Endothelial cell of umbilical vein (primary cell): Measurements from ENCODE around the gene SULT4A1. TPM values are rescaled to one million over a fixed set of nuclear protein-coding genes. Genes with fewer than 3 reads are reported as not detected.

Experiments used
- Bru-seq: library from RNA; stranded (reverse); fragments of 400-500 nt; gene quantifications from one replicate; lab custom pipeline; 2021; lab: Mats Ljungman, UMichigan
- BruChase-seq, 2 experiments: library from RNA; stranded (reverse); fragments of 400-500 nt; gene quantifications; one replicate each; lab custom pipeline; 2021; lab: Mats Ljungman, UMichigan
- BruUV-seq: library from RNA; stranded (reverse); fragments of 400-500 nt; replicated peaks from 2 replicates; lab custom pipeline; 2021; lab: Mats Ljungman, UMichigan
- CTCF ChIA-PET: fragments of 300-600, 350-600 bp; sonication (Branson Sonifier 250); formaldehyde crosslinking; loops from one replicate; lab custom pipeline; 2021; ENCODE audit warnings: antibody characterized with exemption, inconsistent platforms; lab: Charles Lee
- POLR2A ChIA-PET: fragments of 300-600, 350-600 bp; sonication (Branson Sonifier 250); formaldehyde crosslinking; loops from one replicate; lab custom pipeline; 2021; ENCODE audit warnings: antibody characterized with exemption, inconsistent platforms; lab: Charles Lee
- DNase-seq: peaks from one replicate; pipeline ENCODE4 v3.0.0-alpha.2; 2011; ENCODE audit warnings: low read depth, low spot score
- FAIRE-seq: peaks from 2 replicates; lab custom pipeline; 2011; peaks lifted over from hg19 to GRCh38; lab: Jason Lieb, UNC
- H2AFZ ChIP-seq: 2 replicates; pipeline ENCODE4 v1.6.0; 2012; ENCODE audit warnings: low read depth, low read length, control low read depth, inconsistent platforms
- H3K27ac ChIP-seq: 2 replicates; pipeline ENCODE4 v1.5.1; 2011; ENCODE audit warnings: low read depth, mild to moderate bottlenecking, control low read depth, low read length, moderate library complexity; ENCODE audit not compliant: insufficient read depth
- H3K27me3 ChIP-seq, 2 experiments: 2 replicates each; pipeline versions ENCODE4 v1.6.0 to v1.6.1; 2011; ENCODE audit warnings: low read length in 2 of 2, mixed read lengths in 1 of 2; ENCODE audit not compliant: control insufficient read depth in 2 of 2, insufficient read depth in 2 of 2
- H3K36me3 ChIP-seq, 2 experiments: 2 replicates in 1 of 2; 3 replicates in 1 of 2; pipeline ENCODE4 v1.5.1; 2011; ENCODE audit warnings: low read length in 2 of 2, mild to moderate bottlenecking in 1 of 2, moderate library complexity in 1 of 2; ENCODE audit not compliant: control insufficient read depth in 2 of 2, insufficient read depth in 2 of 2; ENCODE audit errors: extremely low read depth in 1 of 2
- H3K4me1 ChIP-seq: 3 replicates; pipeline ENCODE4 v1.5.1; 2011; ENCODE audit warnings: mild to moderate bottlenecking, low read length; ENCODE audit not compliant: control insufficient read depth, insufficient read depth; ENCODE audit errors: extremely low read depth
- H3K4me2 ChIP-seq: 2 replicates; pipeline ENCODE4 v1.6.1; 2011; ENCODE audit warnings: low read length, control low read depth, mixed read lengths; ENCODE audit not compliant: insufficient read depth
- H3K4me3 ChIP-seq, 3 experiments: fragments of 200-600 bp in 1 of 3; sonication (generic), shearing (Covaris generic) in 1 of 3; replicated peaks in 1 of 3; 2 replicates each; pipeline ENCODE4 v1.5.1; 2011 to 2016; ENCODE audit warnings: control low read depth in 3 of 3, low read length in 3 of 3, mild to moderate bottlenecking in 2 of 3, inconsistent platforms in 1 of 3, low read depth in 1 of 3, moderate library complexity in 1 of 3; ENCODE audit not compliant: insufficient read depth in 1 of 3
- H3K79me2 ChIP-seq: 2 replicates; pipeline ENCODE4 v1.6.0; 2012; ENCODE audit warnings: low read length, inconsistent platforms; ENCODE audit not compliant: control insufficient read depth, insufficient read depth
- H3K9ac ChIP-seq: replicated peaks from 2 replicates; pipeline ENCODE3; 2011; ENCODE audit warnings: low read length, control low read depth; ENCODE audit not compliant: insufficient read depth; ENCODE audit errors: extremely low read depth
- H3K9me1 ChIP-seq: replicated peaks from 3 replicates; pipeline ENCODE4 v1.6.0; 2011; ENCODE audit warnings: mild to moderate bottlenecking, low read length; ENCODE audit not compliant: control insufficient read depth, insufficient read depth; ENCODE audit errors: extremely low read depth
- H3K9me3 ChIP-seq: replicated peaks from 2 replicates; pipeline ENCODE4 v1.5.1; 2012; ENCODE audit warnings: low read length, inconsistent platforms; ENCODE audit not compliant: control insufficient read depth, insufficient read depth
- H4K20me1 ChIP-seq: replicated peaks from 2 replicates; pipeline ENCODE3; 2011; ENCODE audit warnings: mild to moderate bottlenecking, low read length; ENCODE audit not compliant: control insufficient read depth, insufficient read depth; ENCODE audit errors: extremely low read depth
- CTCF ChIP-seq, 2 donors: IDR thresholded peaks; 1 replicate in 1 of 2; 2 replicates in 1 of 2; pipeline ENCODE4 v1.5.1; 2011; ENCODE audit warnings: low read length in 2 of 2, mild to moderate bottlenecking in 2 of 2, moderate library complexity in 2 of 2, control low read depth in 1 of 2, inconsistent platforms in 1 of 2, low read depth in 1 of 2; ENCODE audit not compliant: insufficient read depth in 1 of 2; ENCODE audit errors: extremely low read depth in 1 of 2
- EZH2 ChIP-seq: IDR thresholded peaks from 2 replicates; pipeline ENCODE4 v1.6.1; 2012; ENCODE audit warnings: borderline replicate concordance, low read depth, mild to moderate bottlenecking, moderate library complexity, low read length, inconsistent platforms; ENCODE audit not compliant: severe bottlenecking
- FOS ChIP-seq: IDR thresholded peaks from 2 replicates; pipeline ENCODE4 v1.6.1; 2011; ENCODE audit warnings: mild to moderate bottlenecking, low read length, moderate library complexity, borderline replicate concordance; ENCODE audit not compliant: insufficient read depth
- GATA2 ChIP-seq: IDR thresholded peaks from 2 replicates; pipeline ENCODE4 v1.7.0; 2011; ENCODE audit warnings: low read depth, mild to moderate bottlenecking, moderate library complexity, mixed read lengths, low read length; ENCODE audit not compliant: insufficient read length, insufficient read depth
- JUN ChIP-seq: IDR thresholded peaks from 2 replicates; pipeline ENCODE4 v1.6.1; 2011; ENCODE audit warnings: borderline replicate concordance, low read depth; ENCODE audit not compliant: insufficient read length, insufficient read depth
- MAX ChIP-seq: IDR thresholded peaks from 2 replicates; pipeline ENCODE4 v1.6.1; 2011; ENCODE audit not compliant: insufficient read depth, insufficient read length
- MYC ChIP-seq: IDR thresholded peaks from one replicate; pipeline ENCODE4 v1.6.1; 2011; ENCODE audit warnings: mild to moderate bottlenecking, low read depth, low read length
- POLR2A ChIP-seq: IDR thresholded peaks from 2 replicates; pipeline ENCODE4 v1.6.1; 2012; ENCODE audit warnings: low read depth, mild to moderate bottlenecking, control low read depth, low read length
- POLR2AphosphoS5 ChIP-seq: IDR thresholded peaks from 2 replicates; pipeline ENCODE4 v1.6.1; 2012; ENCODE audit warnings: low read depth, mild to moderate bottlenecking, control low read depth, low read length, moderate library complexity; ENCODE audit not compliant: insufficient read depth
- dilution Hi-C: fragments of 300-500 bp; cut with MboI; formaldehyde crosslinking; loops from one replicate; pipeline ENCODE4 v1.15.0; 2019; ENCODE audit warnings: low sequenced_read_pairs; ENCODE audit not compliant: extremely low pct_ligation_motif_present
- intact Hi-C: fragments of 100-400 bp; cut with micrococcal nuclease; formaldehyde crosslinking; loops from one replicate; pipeline ENCODE4 v1.10.0; 2022
- long read RNA-seq: library from polyadenylated mRNA; stranded (forward); transcript quantifications from one replicate; pipeline ENCODE4 v2.0.0, GENCODE V29; 2021
- polyA minus RNA-seq, 3 experiments: library from RNA; depleted of rRNA, polyadenylated mRNA; stranded (reverse); fragments of >200 nt; gene quantifications; 1 replicate in 1 of 3; 2 replicates in 2 of 3; pipeline ENCODE4 v1.2.3, GENCODE V29; 2011
- polyA plus RNA-seq, 4 experiments: library from polyadenylated mRNA; depleted of rRNA in 3 of 4; stranded (reverse) in 3 of 4; unstranded in 1 of 4; fragments of >200 nt; gene quantifications; 2 replicates each; pipeline versions ENCODE4 v1.2.1 to v1.2.3, GENCODE V29; 2011 to 2012; ENCODE audit warnings: missing spikeins in 1 of 4
- total RNA-seq: library from RNA; stranded (reverse); gene quantifications from 2 replicates; pipeline ENCODE4 v1.2.3, GENCODE V29; 2021

Gene SULT4A1
- 0.14 TPM in 1 of 2 replicates, not detected in the other for total RNA-seq
- polyA plus RNA-seq, result 0.48 and 0.49 TPM in 2 replicates
- polyA plus RNA-seq (2011; cell fraction: cytosol; rRNA removed), result 0.25 and 0.31 TPM in 2 replicates
- polyA plus RNA-seq (2011; cell fraction: nucleus; rRNA removed), result 2.5 and 3.5 TPM in 2 replicates
- polyA plus RNA-seq (2012), result 1.4 and 2.0 TPM in 2 replicates
- 0.08 and 0.46 TPM in 2 replicates for polyA minus RNA-seq
- not detected for polyA minus RNA-seq (2011; cell fraction: cytosol; rRNA and poly(A)+ RNA removed)
- polyA minus RNA-seq (2011; cell fraction: nucleus; rRNA and poly(A)+ RNA removed), result 0.67 and 1.3 TPM in 2 replicates
- Bru-seq, nascent RNA, result percentile 24 among the genes with signal in this experiment
- percentile 11 among the genes with signal in this experiment for BruChase-seq, experiment 1, labeled RNA remaining after a 6-hour chase
- BruChase-seq, experiment 2, labeled RNA remaining after a 2-hour chase, result percentile 18 among the genes with signal in this experiment
- long read RNA-seq, result 0 reads

GRCh38 chr22:43862074-43862881, at the start of gene SULT4A1:
SULT4A1 (minus strand) TSS chr22:43862513; CDS start chr22:43862382, 131 bp downstream.
- Histone ChIP-seq H3K9me1 (peaks cover 2% of the 10 kb centered on the region), H3K4me2 (no peak within 1 kb of the TSS), H3K4me1 (no peaks in the 10 kb centered on the region), H3K27me3 (peaks cover 0 to 13% of the 10 kb centered on the region in 2 experiments), H3K9me3 (no peaks in the 10 kb centered on the region), H3K4me3 (peak within 1 kb of the TSS in 1 of 3 experiments; percentile 13), H4K20me1 (no peaks in the 10 kb centered on the region), H3K36me3 (no peaks in the 10 kb centered on the region), H3K9ac (no peak within 1 kb of the TSS), H2AFZ (peak within 1 kb of the TSS; percentile 60), H3K27ac (no peak within 1 kb of the TSS), H3K79me2 (no peaks in the 10 kb centered on the region)
- TF ChIP-seq MAX (no peak), GATA2 (no peak), JUN (no peak), CTCF (IDR thresholded peaks at IDR 0.05; ENCODE audit: extremely low read depth in 1 of 2, insufficient read depth in 1 of 2, low read depth in 1 of 2, low read length in 2 of 2) (no peak), POLR2A (no peak), EZH2 (no peak), MYC (no peak), POLR2AphosphoS5 (no peak), FOS (no peak)
- DNase-seq (no peak), FAIRE-seq (no peak)
- POLR2A ChIA-PET, result no interaction called here
- intact Hi-C loops, result no loop called here
- CTCF ChIA-PET, result interaction anchor here (1.6 kb wide), 1 partner anchor 21 kb away, joined by 5 read pairs; no protein-coding TSS in a partner anchor
- no TSS peak for BruUV-seq
- dilution Hi-C loops, result no loop called here
